Measurements from ENCODE around the gene RPS3. TPM values are rescaled to one million over a fixed set of nuclear protein-coding genes. Genes with fewer than 3 reads are reported as not detected.
A peak's percentile ranks its signal among the peaks of the same experiment; 100 is the strongest.

RPS3 gene
- total RNA-seq, 1 donor: 1,703 TPM

DNA sequence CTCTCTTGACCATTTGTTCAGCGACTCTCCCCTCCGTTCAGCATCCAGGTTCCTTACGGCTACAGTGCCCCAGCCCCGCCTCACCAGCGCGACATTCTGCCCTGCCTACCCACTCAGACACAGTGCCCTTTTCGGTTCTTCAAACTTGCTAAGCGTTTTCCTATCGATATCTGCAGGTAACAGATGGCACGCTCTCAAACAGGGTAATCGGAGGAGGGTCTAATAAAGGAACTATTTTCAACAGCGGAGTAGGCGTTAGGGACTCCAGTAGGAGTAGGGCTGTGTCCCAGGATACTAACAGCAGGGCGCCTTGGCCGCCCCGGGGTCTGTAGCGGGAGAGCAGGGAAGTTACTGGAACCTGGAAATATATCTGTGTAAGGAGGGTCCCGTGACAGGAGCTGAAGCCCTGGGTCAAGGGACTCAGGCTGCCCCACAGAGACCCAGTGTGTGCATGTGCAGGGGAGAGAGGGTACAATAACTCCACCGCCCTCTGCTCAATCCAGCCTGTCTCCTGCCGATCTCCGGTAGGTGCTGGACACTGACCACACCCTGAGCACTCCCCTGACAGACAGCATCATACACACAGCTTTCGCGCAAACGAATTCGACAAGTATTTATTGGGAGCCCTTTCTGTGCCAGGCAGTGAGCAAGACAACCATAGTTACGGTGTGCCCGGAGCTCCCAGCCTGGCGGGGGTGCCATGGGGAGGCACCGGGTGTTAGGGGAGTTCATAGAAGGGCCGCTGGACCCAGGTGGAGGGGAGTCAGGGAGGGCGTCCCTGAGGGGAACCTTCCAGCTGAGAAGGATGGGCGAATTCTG lies 31.6 kb downstream of the RPS3 start:
- no peak for DNase-seq (ENCODE audit: low read depth)
- H3K4me3 ChIP-seq (ENCODE audit: low read depth, low read length): peak overlapping the region; percentile 48
- no peak for TF ChIP-seq CTCF (IDR thresholded peaks at IDR 0.05; ENCODE audit: insufficient read depth, low read depth, low read length)

- no peak for TF ChIP-seq CTCF (IDR thresholded peaks at IDR 0.05; ENCODE audit: insufficient read depth, low read depth, low read length)
- no peak overlapping the region for H3K4me3 ChIP-seq (ENCODE audit: low read depth, low read length)
- no peak for DNase-seq (ENCODE audit: low read depth)
Measured at GRCh38 chr11:75431533-75432525, 32.5 kb downstream of the RPS3 start.

GRCh38 chr11:75432911-75433321 lies 33.6 kb downstream of the RPS3 start, which contains the start of gene KLHL35:
Gene KLHL35 (minus strand): TSS chr11:75433203. CDS start chr11:75430629, 2,574 bp downstream.
- no peak for DNase-seq (ENCODE audit: low read depth)
- TF ChIP-seq CTCF (IDR thresholded peaks at IDR 0.05; ENCODE audit: insufficient read depth, low read depth, low read length): no peak
- no peak within 1 kb of the TSS for H3K4me3 ChIP-seq (ENCODE audit: low read depth, low read length)

- H3K4me3 ChIP-seq (ENCODE audit: low read depth, low read length): no peak overlapping the region
- no peak for TF ChIP-seq CTCF (IDR thresholded peaks at IDR 0.05; ENCODE audit: insufficient read depth, low read depth, low read length)
- no peak for DNase-seq (ENCODE audit: low read depth)
Measured at GRCh38 chr11:75433443-75433842, 34.1 kb downstream of the RPS3 start.

DNA sequence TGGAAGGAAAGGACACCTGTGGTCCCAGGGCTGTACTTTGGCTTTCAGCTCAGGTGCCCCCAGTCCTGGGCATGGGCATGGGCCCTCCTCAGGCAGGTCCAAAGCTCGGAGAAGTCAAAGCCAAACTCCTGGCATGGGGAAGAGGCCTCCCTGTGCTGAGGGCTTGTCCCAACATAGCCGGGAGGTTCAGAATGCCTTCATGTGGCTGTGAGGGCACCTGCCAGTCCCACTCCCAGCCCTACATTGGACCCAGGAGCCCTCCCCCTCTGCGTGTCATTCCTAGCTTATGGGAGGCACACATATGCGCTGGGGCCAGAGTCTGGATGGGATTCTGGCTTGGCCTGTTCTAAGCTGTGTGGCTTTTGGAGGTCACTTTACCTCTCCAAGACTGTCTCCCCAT lies 34.7 kb downstream of the RPS3 start:
- no peak overlapping the region for H3K4me3 ChIP-seq (ENCODE audit: low read depth, low read length)
- TF ChIP-seq CTCF (IDR thresholded peaks at IDR 0.05; ENCODE audit: insufficient read depth, low read depth, low read length): no peak
- no peak for DNase-seq (ENCODE audit: low read depth)

DNA sequence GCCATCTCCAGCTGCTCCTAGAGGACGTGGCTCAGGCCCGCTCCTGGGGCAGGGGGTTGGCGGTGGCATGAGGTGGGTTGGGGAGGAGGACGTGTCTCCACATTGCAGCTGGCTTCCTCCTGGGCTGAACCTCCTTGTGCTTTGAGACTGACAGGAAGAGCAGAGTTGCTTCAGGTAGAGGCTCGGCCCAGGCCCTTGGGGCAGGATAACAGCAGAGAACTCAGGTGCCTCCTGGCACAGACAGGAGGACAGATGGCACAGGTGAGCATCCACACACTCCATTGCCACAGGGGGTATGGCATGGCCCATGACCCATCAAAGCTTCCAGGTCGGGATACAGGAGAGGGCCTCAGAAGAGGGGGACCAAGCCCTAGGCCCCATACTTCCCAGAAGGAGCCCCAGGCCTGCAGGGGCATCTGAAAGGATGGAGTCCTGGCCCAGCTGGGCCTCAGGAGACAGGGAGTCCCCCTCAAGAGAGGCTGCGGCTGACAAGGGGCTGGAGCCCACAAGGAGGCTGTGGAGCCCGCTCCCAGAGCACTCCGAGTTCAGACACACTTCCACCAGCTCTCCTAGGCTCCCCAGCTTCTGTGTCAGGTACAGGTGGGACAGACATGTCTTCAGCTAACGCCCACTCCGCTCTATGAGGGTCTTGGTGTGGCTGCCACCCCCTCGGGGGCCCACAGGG lies 35.7 kb downstream of the RPS3 start:
- no peak overlapping the region for H3K4me3 ChIP-seq (ENCODE audit: low read depth, low read length)
- no peak for TF ChIP-seq CTCF (IDR thresholded peaks at IDR 0.05; ENCODE audit: insufficient read depth, low read depth, low read length)
- DNase-seq (ENCODE audit: low read depth): no peak

All from fibroblast of villous mesenchyme (primary cell).